ENCODE measurements around the gene REG1B. TPM values are rescaled to one million over a fixed set of nuclear protein-coding genes. Genes with fewer than 3 reads are reported as not detected.

REG1B gene
- total RNA-seq, 1 experiment from 2014 or later: not detected

DNA sequence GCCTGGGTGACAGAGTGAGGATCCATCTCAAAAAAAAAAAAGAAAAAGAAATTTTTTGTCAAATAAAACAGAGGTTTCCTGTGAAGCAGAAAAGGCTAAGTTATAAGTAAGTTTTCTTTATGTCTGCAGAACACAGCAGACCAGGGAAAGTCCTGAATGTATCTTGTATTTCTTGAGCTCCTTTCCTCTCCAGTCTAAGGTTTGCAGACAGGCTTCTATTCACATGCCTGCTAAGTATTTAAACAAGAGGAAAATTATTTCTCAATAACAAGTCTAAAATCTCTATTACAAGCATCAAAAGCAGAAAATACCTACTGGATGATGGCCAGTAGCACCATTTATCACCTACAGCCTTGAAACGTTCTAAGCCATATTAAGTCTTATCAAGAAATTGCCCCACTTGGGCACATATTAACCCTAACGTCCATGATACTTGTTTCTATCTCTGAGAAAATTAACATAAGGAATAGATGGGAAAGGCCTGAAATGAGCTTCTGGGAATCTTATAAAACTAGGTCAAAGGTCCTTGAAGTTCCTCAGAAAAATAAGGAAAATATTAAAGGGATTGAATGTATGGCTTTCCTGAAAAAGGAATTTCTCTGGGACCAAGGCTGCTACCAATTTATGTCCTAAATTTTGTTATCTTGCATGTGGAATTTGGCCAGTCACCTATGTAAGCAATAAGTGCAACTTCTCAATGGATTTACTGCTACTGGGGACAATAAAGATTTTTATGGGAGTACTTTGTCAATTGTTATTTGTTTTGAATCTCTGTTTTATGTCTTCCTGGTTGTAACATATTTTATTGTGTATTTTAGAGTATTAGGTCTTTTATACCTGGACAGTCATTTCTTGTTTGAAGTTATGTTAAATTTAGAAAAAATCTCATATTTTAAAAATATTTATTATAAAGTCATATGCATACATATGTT lies 29.5 kb upstream of the REG1B start:
- Histone ChIP-seq H3K79me1 (ENCODE audit: insufficient read depth, low read depth, low read length, poor library complexity, severe bottlenecking) (no peaks in the 10 kb centered on the region), H3K23me2 (ENCODE audit: insufficient read length, low read depth, low read length, poor library complexity, severe bottlenecking) (no peaks in the 10 kb centered on the region), H3K9ac (ENCODE audit: extremely low read depth, insufficient read length, low read length) (no peak overlapping the region), H4K5ac (ENCODE audit: insufficient read length, low read depth, low read length) (no peak overlapping the region), H3K4me2 (ENCODE audit: insufficient read depth, insufficient read length, low read length) (no peak overlapping the region), H3K14ac (ENCODE audit: insufficient read depth, low read length) (no peak overlapping the region), H3K23ac (ENCODE audit: insufficient read length, low read depth, low read length) (no peak overlapping the region), H3K56ac (ENCODE audit: insufficient read length, low read depth, low read length) (no peak overlapping the region), H2BK5ac (ENCODE audit: insufficient read length, low read length) (no peak overlapping the region), H3K79me2 (ENCODE audit: insufficient read depth, low read length) (no peaks in the 10 kb centered on the region), H2AFZ (ENCODE audit: low read length) (no peak overlapping the region), H3K27me3 (ENCODE audit: insufficient read depth, low read length) (no peaks in the 10 kb centered on the region), H3T11ph (ENCODE audit: low read length) (no peak overlapping the region), H3K27ac (ENCODE audit: insufficient read length, low read depth, low read length) (no peak overlapping the region), H2BK15ac (ENCODE audit: low read depth, low read length) (no peak overlapping the region), H4K8ac (replicated peaks; ENCODE audit: insufficient read length, low read depth, low read length) (no peak overlapping the region), H2BK120ac (ENCODE audit: low read depth, low read length, poor library complexity, severe bottlenecking) (no peak overlapping the region), H2AK5ac (ENCODE audit: insufficient read length, low read length) (no peak overlapping the region), H2BK20ac (ENCODE audit: low read depth, low read length, poor library complexity, severe bottlenecking) (no peak overlapping the region), H2BK12ac (ENCODE audit: insufficient read length, low read depth, low read length) (no peak overlapping the region), H4K91ac (ENCODE audit: insufficient read length, low read depth, low read length) (no peak overlapping the region), H3K9me3 (ENCODE audit: control insufficient read depth, low read depth, low read length) (no peaks in the 10 kb centered on the region), H3K18ac (ENCODE audit: insufficient read length, low read depth, low read length) (no peak overlapping the region), H3K4me1 (ENCODE audit: insufficient read depth, low read length) (no peaks in the 10 kb centered on the region), H4K20me1 (ENCODE audit: control insufficient read depth, insufficient read depth, insufficient read length) (no peaks in the 10 kb centered on the region), H3K4ac (ENCODE audit: low read depth, low read length) (no peak overlapping the region)
- Mint-ChIP-seq H3K9me3 (no peaks in the 10 kb centered on the region; a peak in 2 of 5 replicates), H3K4me3 (no peak overlapping the region), H3K36me3 (ENCODE audit: insufficient read depth in 1 of 3, low read depth in 3 of 3) (no peaks in the 10 kb centered on the region; a peak in 1 of 7 replicates), H3K27me3 (ENCODE audit: low read depth) (no peaks in the 10 kb centered on the region), H3K4me1 (no peaks in the 10 kb centered on the region), H3K27ac (no peak overlapping the region; a peak in 1 of 7 replicates)
- no peak for DNase-seq
- no CpG with 5 or more reads among the region's 2 CpGs for WGBS (ENCODE audit: extremely low coverage, insufficient read length, low lambda C conversion rate)
- TF ChIP-seq, protein P1, sequence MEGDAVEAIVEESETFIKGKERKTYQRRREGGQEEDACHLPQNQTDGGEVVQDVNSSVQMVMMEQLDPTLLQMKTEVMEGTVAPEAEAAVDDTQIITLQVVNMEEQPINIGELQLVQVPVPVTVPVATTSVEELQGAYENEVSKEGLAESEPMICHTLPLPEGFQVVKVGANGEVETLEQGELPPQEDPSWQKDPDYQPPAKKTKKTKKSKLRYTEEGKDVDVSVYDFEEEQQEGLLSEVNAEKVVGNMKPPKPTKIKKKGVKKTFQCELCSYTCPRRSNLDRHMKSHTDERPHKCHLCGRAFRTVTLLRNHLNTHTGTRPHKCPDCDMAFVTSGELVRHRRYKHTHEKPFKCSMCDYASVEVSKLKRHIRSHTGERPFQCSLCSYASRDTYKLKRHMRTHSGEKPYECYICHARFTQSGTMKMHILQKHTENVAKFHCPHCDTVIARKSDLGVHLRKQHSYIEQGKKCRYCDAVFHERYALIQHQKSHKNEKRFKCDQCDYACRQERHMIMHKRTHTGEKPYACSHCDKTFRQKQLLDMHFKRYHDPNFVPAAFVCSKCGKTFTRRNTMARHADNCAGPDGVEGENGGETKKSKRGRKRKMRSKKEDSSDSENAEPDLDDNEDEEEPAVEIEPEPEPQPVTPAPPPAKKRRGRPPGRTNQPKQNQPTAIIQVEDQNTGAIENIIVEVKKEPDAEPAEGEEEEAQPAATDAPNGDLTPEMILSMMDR (conservative IDR thresholded peaks at IDR 0.05): no peak

Measured in H9 (cell line).